Immature natural killer cell (primary cell): ENCODE results near the gene TRIM52. TPM values are rescaled to one million over a fixed set of nuclear protein-coding genes. Genes with fewer than 3 reads are reported as not detected.
"Not testable (repeated sequence)": the region's sequence is repeated elsewhere in the genome, so short reads cannot be mapped to it uniquely, and the experiment has no call there.

ENCODE experiments used
- DNase-seq, 3 donors: peaks; one replicate each; pipeline ENCODE4 v3.0.0; 2022; ENCODE audit warnings: mixed read lengths in 1 of 3
- H3K27ac Mint-ChIP-seq, 6 donors: one replicate each; pipeline ENCODE4 v1.8.0; 2020; ENCODE audit warnings: mixed read lengths in 6 of 6, mild to moderate bottlenecking in 5 of 6, inconsistent platforms in 4 of 6, moderate library complexity in 3 of 6
- H3K27me3 Mint-ChIP-seq, 3 donors: one replicate each; pipeline ENCODE4 v1.8.0; 2020 to 2021; ENCODE audit warnings: low read depth in 3 of 3, mild to moderate bottlenecking in 3 of 3, mixed read lengths in 3 of 3, moderate library complexity in 3 of 3, inconsistent platforms in 1 of 3
- H3K36me3 Mint-ChIP-seq, 3 donors: one replicate each; pipeline ENCODE4 v1.8.0; 2020; ENCODE audit warnings: mixed read lengths in 3 of 3, inconsistent platforms in 2 of 3, mild to moderate bottlenecking in 2 of 3
- H3K4me1 Mint-ChIP-seq, 2 donors: one replicate each; pipeline ENCODE4 v1.8.0; 2020; ENCODE audit warnings: inconsistent platforms in 2 of 2, mild to moderate bottlenecking in 2 of 2, mixed read lengths in 2 of 2, moderate library complexity in 1 of 2
- H3K4me3 Mint-ChIP-seq, 5 donors: one replicate each; pipeline ENCODE4 v1.8.0; 2020; ENCODE audit warnings: mild to moderate bottlenecking in 5 of 5, mixed read lengths in 5 of 5, inconsistent platforms in 3 of 5, moderate library complexity in 3 of 5
- H3K9me3 Mint-ChIP-seq, 6 donors: one replicate each; pipeline ENCODE4 v1.8.0; 2020; ENCODE audit warnings: mild to moderate bottlenecking in 6 of 6, mixed read lengths in 6 of 6, inconsistent platforms in 4 of 6, moderate library complexity in 3 of 6
- polyA plus RNA-seq, 3 donors: library from polyadenylated mRNA; unstranded; fragments of 300-500 nt; fragmentation: Illumina TruSeq; gene quantifications; one replicate each; pipeline ENCODE4 v1.2.3, GENCODE V29; 2021

The TRIM52 gene
- polyA plus RNA-seq, 3 donors from 2014 or later, result 16.0 to 42.6 (median 18.0) TPM

- no peak for DNase-seq
- H3K9me3 Mint-ChIP-seq, result peaks cover 0 to 2% (median 0%) of the 10 kb centered on the region in 6 donors
- H3K4me1 Mint-ChIP-seq, result peaks cover 21 to 25% of the 10 kb centered on the region in 2 donors
- no peak overlapping the region for H3K27ac Mint-ChIP-seq
- no peaks in the 10 kb centered on the region for H3K36me3 Mint-ChIP-seq
- H3K27me3 Mint-ChIP-seq, result peaks cover 20 to 31% (median 26%) of the 10 kb centered on the region in 3 donors
- no peak overlapping the region for H3K4me3 Mint-ChIP-seq
Measured at GRCh38 chr5:181211208-181211607, 49.7 kb downstream of the TRIM52 start.

GRCh38 chr5:181210698-181211097 is 50.2 kb downstream of the TRIM52 start:
- H3K36me3 Mint-ChIP-seq, H3K27ac Mint-ChIP-seq, DNase-seq, H3K4me3 Mint-ChIP-seq, H3K9me3 Mint-ChIP-seq: not testable (repeated sequence)
- Mint-ChIP-seq H3K27me3 (peaks cover 25 to 36% (median 31%) of the 10 kb centered on the region in 3 donors), H3K4me1 (peaks cover 25 to 27% of the 10 kb centered on the region in 2 donors)

- not testable (repeated sequence) for H3K4me3 Mint-ChIP-seq, DNase-seq, H3K9me3 Mint-ChIP-seq, H3K27ac Mint-ChIP-seq, H3K36me3 Mint-ChIP-seq
- Mint-ChIP-seq H3K4me1 (peaks cover 28 to 32% of the 10 kb centered on the region in 2 donors), H3K27me3 (peaks cover 27 to 39% (median 34%) of the 10 kb centered on the region in 3 donors)
Measured at GRCh38 chr5:181210148-181210547, 50.8 kb downstream of the TRIM52 start.

- H3K27ac Mint-ChIP-seq, H3K36me3 Mint-ChIP-seq, DNase-seq, H3K9me3 Mint-ChIP-seq, H3K4me3 Mint-ChIP-seq: not testable (repeated sequence)
- peaks cover 27 to 36% (median 34%) of the 10 kb centered on the region in 3 donors for H3K27me3 Mint-ChIP-seq
- peaks cover 31 to 32% of the 10 kb centered on the region in 2 donors for H3K4me1 Mint-ChIP-seq
Measured at GRCh38 chr5:181209006-181209405, 51.9 kb downstream of the TRIM52 start.

GRCh38 chr5:181207960-181208253 is 53.0 kb downstream of the TRIM52 start:
- no peaks in the 10 kb centered on the region for H3K36me3 Mint-ChIP-seq
- peaks cover 32 to 35% of the 10 kb centered on the region in 2 donors for H3K4me1 Mint-ChIP-seq
- H3K27ac Mint-ChIP-seq, result peak overlapping the region; percentile 85 to 97 (median 90)
- H3K4me3 Mint-ChIP-seq, result peak overlapping the region; percentile 87 to 97 (median 94)
- peaks cover 0 to 2% (median 0%) of the 10 kb centered on the region in 6 donors for H3K9me3 Mint-ChIP-seq
- H3K27me3 Mint-ChIP-seq, result peaks cover 31 to 38% (median 36%) of the 10 kb centered on the region in 3 donors
- DNase-seq, result no peak

- Mint-ChIP-seq H3K4me1 (peaks cover 32 to 35% of the 10 kb centered on the region in 2 donors), H3K27me3 (peaks cover 31 to 38% (median 35%) of the 10 kb centered on the region in 3 donors), H3K4me3 (peak overlapping the region; percentile 87 to 97 (median 94)), H3K27ac (peak overlapping the region; percentile 85 to 97 (median 90)), H3K9me3 (peaks cover 0 to 2% (median 0%) of the 10 kb centered on the region in 6 donors), H3K36me3 (no peaks in the 10 kb centered on the region)
- DNase-seq, result peak; percentile 70 to 77 (median 76)
Measured at GRCh38 chr5:181207214-181207959, 53.6 kb downstream of the TRIM52 start.

- no peak for DNase-seq
- Mint-ChIP-seq H3K27ac (peak overlapping the region; percentile 85 to 97 (median 90)), H3K36me3 (no peaks in the 10 kb centered on the region), H3K4me1 (peaks cover 32 to 35% of the 10 kb centered on the region in 2 donors), H3K4me3 (peak overlapping the region; percentile 87 to 97 (median 94)), H3K27me3 (peaks cover 31 to 40% (median 35%) of the 10 kb centered on the region in 3 donors), H3K9me3 (peaks cover 0 to 2% (median 0%) of the 10 kb centered on the region in 6 donors)
Measured at GRCh38 chr5:181205761-181206649, 54.9 kb downstream of the TRIM52 start.

Other genes starting within 250 kb of the TRIM52 start
- gene BTNL9, start 220.9 kb downstream of the TRIM52 start, polyA plus RNA-seq, result not detected
- not detected for gene OR2V1, start 130.0 kb downstream of the TRIM52 start, polyA plus RNA-seq
- gene OR2V2, start 113.6 kb downstream of the TRIM52 start, polyA plus RNA-seq, result not detected
- gene TRIM7, start 55.9 kb downstream of the TRIM52 start, polyA plus RNA-seq, result under 1 TPM in 1 of 3 donors, not detected in 2; 0.50 TPM
- gene TRIM41, start 37.9 kb downstream of the TRIM52 start, polyA plus RNA-seq, result 1 to 10 TPM in 2 of 3 donors, under 1 TPM in 1; 0.80 to 2.3 (median 1.7) TPM
- gene RACK1, start 17.2 kb downstream of the TRIM52 start, polyA plus RNA-seq, result 1,000 to 10,000 TPM; 1,093 to 1,304 (median 1,251) TPM
- gene OR4F3, start 106.1 kb upstream of the TRIM52 start, polyA plus RNA-seq, result not detected